Dermis microvascular lymphatic vessel endothelial cell (primary cell): ENCODE data around the gene TCERG1L. TPM values are rescaled to one million over a fixed set of nuclear protein-coding genes. Genes with fewer than 3 reads are reported as not detected.

ENCODE experiments used
- DNase-seq, 2 donors: peaks; one replicate each; pipeline versions ENCODE4 v3.0.0 to v3.0.0-alpha.2; 2010; ENCODE audit warnings: low read depth in 2 of 2
- total RNA-seq: library from RNA; depleted of rRNA; stranded (reverse); fragments of >200 nt; gene quantifications from 2 replicates; pipeline ENCODE4 v1.2.1, GENCODE V29; 2014

TCERG1L gene
- total RNA-seq, 1 donor from 2014 or later, result not detected

GRCh38 chr10:131044379-131045111 is 267.0 kb downstream of the TCERG1L start:
- no peak for DNase-seq

GRCh38 chr10:131043039-131043691 is 268.4 kb downstream of the TCERG1L start:
- no peak for DNase-seq
